ENCODE results near the gene IPO11.
A peak's percentile ranks its signal among the peaks of the same experiment; 100 is the strongest.
"Not testable (repeated sequence)": the region's sequence is repeated elsewhere in the genome, so short reads cannot be mapped to it uniquely, and the experiment has no call there.

The IPO11 gene

GRCh38 chr5:62514510-62515119, 102.1 kb downstream of the IPO11 start:
- no peak for DNase-seq (ENCODE audit: low spot score)

- DNase-seq (ENCODE audit: low spot score): not testable (repeated sequence)
Measured at GRCh38 chr5:62520812-62521211, 108.2 kb downstream of the IPO11 start.

- DNase-seq (ENCODE audit: low spot score): no peak
Measured at GRCh38 chr5:62521319-62521718, 108.8 kb downstream of the IPO11 start.

DNA sequence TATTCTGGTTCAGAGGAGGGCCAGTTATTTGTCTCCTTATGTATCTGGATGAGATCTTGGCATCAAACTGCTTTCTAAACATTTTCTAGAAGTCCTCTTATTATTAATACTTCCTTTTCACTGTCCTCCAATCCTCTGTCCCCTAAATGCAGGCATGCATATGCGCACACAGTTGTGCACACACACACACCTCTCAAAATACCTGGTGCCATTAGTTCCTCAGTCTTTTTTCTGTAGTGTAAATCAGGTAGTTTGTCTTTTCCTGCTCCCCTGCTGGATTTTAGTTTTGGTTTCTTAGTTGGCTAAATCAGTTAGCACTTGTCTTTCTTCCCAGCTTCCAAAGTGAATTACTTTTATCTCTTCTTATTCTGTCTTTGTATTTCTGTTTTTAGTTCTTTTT, 110.2 kb downstream of the IPO11 start:
- DNase-seq (ENCODE audit: low spot score): no peak

DNA sequence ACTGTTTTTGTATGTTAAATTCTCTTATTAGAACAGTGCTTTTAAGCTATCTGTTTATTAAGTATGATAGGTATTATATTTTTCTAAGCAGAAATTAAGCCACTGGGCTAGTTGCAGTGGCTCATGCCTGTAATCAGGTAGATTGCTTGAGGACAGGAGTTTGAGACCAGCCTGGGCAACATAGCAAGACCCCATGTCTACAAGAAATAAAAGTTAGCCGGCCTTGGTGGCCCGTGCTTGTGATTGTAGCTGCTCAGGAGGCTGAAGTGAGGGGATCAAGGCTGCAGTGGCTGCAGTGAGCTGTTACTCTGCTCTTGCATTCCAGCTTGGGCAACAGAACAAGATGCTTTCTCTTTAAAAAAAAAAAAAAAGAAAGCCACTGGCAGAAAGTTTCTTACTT, 121.0 kb downstream of the IPO11 start:
- DNase-seq (ENCODE audit: low spot score): no peak

DNA sequence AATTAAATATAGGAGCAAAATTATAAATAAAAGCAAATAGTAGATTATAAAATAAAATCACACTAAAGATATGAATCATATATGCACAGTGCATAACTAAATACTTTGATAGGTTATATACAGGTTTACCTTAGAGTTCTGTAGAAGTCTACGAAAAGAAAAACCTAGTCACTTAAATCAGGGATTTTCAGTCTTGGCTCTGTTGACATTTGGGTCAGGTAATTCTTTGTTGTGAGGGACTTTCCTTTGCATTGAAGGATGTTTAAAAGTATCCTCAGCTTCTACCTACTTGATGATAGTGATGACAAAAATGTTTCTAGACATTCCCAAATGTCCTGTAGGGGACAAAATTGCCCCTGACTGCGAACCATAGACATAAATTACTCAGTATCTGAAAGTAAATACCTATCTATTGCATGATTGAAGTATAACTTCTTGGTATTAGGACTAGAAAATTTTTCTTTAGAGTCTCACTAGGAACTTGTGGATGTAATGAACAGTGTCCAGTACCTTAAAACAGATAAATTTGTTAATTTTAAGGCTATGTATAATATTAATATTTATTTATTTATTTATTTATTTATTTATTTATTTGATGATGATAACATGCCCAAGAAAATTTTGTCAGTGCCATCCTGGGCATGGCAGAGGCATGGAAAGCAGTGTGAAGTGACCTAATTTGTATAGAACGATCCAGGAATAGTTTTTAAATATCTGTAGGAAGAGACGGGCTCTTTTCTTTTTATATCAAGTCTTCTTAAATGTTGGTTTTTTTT, 122.1 kb downstream of the IPO11 start:
- no peak for DNase-seq (ENCODE audit: low spot score)

GRCh38 chr5:62536232-62536631, 123.7 kb downstream of the IPO11 start:
- DNase-seq (ENCODE audit: low spot score): no peak

GRCh38 chr5:62536783-62537182, 124.2 kb downstream of the IPO11 start:
- no peak for DNase-seq (ENCODE audit: low spot score)

DNA sequence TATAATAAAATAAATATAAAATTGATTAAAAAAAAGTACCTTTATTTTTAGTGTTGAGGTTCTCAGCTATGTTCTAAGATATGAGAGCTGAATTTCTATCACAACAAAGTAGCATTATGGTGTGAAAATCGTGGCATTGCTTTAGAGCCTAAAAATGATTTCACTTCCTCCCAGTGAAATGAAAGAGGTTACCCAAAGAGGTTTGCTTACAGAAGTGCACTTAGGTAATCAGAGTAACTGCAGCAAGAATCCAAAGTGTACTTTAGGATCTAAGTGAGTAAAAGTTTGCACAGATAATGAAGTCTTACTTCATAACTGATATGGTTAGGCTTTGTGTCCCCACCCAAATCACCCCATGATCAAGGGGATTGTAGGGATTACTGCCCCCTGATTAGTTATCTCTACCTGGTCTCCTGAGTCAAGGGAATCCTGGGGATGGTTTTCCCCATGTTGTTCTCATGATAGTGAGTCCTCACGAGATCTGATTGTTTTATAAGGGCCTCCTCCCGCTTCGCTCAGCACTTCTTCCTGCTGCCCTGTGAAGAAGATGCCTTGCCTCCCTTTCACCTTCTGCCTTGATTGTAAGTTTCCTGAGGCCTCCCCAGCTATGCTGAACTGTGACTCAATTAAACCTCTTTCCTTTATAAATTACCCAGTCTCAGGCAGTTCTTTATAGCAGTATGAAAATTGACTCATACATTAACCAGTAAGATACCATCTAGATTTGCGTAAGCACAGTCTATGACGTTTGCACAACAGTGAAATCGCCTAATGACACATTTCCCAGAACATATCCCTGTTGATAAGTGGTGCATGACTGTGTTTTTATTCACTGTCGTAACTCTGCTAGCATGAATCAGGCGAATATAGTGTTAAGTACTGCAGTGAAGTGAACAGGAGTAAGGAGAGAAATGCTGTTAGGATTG, 125.7 kb downstream of the IPO11 start:
- DNase-seq (ENCODE audit: low spot score): no peak

- no peak for DNase-seq (ENCODE audit: low spot score)
Measured at GRCh38 chr5:62542720-62543119, 130.2 kb downstream of the IPO11 start.

DNA sequence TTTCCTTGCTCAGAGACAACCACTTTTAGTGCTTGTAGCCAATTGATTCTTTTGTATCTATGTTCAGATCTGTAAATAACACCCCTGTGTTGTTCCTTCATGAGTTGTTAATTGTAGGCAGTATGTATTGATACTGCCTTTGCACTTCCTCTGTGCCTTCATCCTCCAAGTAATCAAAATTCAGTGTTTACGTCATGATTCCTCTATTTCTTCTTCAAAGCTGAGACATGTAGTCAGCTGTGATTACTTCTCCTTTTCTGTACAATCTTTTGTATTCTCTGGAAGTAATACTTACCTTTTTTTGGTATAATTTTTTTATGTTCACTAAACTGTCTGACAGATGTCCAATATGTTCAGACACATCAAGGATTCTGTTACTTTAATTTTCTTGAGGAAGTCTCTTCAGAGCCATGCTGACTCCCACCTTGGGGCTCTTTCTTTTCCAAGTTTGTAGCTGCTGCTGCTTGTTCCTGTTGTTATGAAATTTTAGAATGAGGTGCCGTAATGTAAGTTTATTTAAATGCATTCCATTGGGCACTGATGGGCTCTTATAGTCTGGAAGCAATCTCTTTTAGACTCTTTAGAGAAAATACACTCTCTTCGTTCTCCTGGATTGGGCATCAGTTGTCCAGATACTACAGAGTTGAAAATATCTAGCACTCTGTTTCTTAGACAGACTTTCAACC, 135.5 kb downstream of the IPO11 start:
- DNase-seq (ENCODE audit: low spot score): peak; percentile 11

GRCh38 chr5:62550103-62550502, 137.5 kb downstream of the IPO11 start:
- no peak for DNase-seq (ENCODE audit: low spot score)

DNA sequence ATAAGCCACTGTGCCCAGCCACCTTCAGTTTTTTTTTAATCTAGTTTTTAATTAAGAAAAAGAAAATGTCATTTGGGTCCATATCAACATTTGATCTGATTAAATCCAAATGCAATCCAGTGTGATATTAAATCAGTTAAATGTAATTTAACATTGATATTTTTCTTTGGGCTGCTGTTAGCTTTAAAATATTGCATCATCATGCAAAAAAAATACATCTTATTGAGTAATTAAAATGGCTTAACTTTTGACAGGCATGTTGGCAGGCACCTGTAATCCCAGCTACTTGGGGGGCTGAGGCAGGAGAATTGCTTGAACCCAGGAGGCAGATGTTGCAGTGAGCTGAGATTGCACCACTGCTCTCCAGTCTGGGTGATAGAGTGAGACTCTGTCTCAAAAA, 143.4 kb downstream of the IPO11 start:
- DNase-seq (ENCODE audit: low spot score): no peak

GRCh38 chr5:62558941-62559340, 146.4 kb downstream of the IPO11 start:
- DNase-seq (ENCODE audit: low spot score): no peak

GRCh38 chr5:62560786-62561185, 148.2 kb downstream of the IPO11 start:
- DNase-seq (ENCODE audit: low spot score): no peak

- no peak for DNase-seq (ENCODE audit: low spot score)
Measured at GRCh38 chr5:62561896-62562295, 149.3 kb downstream of the IPO11 start.

- no peak for DNase-seq (ENCODE audit: low spot score)
Measured at GRCh38 chr5:62562867-62563266, 150.3 kb downstream of the IPO11 start.

- DNase-seq (ENCODE audit: low spot score): no peak
Measured at GRCh38 chr5:62564101-62564500, 151.5 kb downstream of the IPO11 start.

GRCh38 chr5:62565740-62566139, 153.2 kb downstream of the IPO11 start:
- DNase-seq (ENCODE audit: low spot score): not testable (repeated sequence)

DNA sequence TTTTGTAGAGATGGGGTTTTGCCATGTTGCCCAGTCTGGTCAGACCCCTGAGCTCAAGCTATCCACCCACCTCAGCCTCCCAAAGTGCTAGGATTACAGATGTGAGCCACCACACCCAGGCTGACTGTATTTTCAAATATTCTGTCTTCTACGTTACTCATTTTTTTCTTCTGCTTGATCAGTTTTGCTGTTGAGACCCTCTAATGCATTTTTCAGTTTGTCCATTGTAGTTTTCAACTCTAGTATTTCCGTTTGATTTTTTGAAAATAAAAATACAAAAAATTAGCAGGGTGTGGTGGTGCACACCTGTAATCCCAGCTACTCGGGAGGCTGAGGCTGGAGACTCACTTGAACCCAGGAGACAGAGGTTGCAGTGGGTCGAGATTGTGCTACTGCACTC, 155.6 kb downstream of the IPO11 start:
- no peak for DNase-seq (ENCODE audit: low spot score)

GRCh38 chr5:62568800-62569432, 156.4 kb downstream of the IPO11 start:
- no peak for DNase-seq (ENCODE audit: low spot score)

- DNase-seq (ENCODE audit: low spot score): no peak
Measured at GRCh38 chr5:62569470-62569869, 156.9 kb downstream of the IPO11 start.

Data from NAMALWA (cell line).